ENCODE measurements around the gene HTT.
"Not testable (repeated sequence)": the region's sequence is repeated elsewhere in the genome, so short reads cannot be mapped to it uniquely, and the experiment has no call there.

The HTT gene

GRCh38 chr4:3145234-3145924, 70.9 kb downstream of the HTT start:
- peaks cover 36% of the 10 kb centered on the region for H3K36me3 ChIP-seq (ENCODE audit: insufficient read depth, low read length)
- DNase-seq (ENCODE audit: low read depth, low spot score): no peak

GRCh38 chr4:3148926-3149325, 74.4 kb downstream of the HTT start:
- Histone ChIP-seq H3K27ac (no peak overlapping the region), H3K36me3 (ENCODE audit: insufficient read depth, low read length) (peaks cover 30% of the 10 kb centered on the region), H3K4me3 (no peak overlapping the region), H3K9me3 (ENCODE audit: low read depth, low read length) (no peaks in the 10 kb centered on the region), H3K9ac (ENCODE audit: insufficient read length) (no peak overlapping the region)
- TF ChIP-seq EZH2 (IDR thresholded peaks at IDR 0.05) (no peak), FOXP2 (optimal IDR thresholded peaks at IDR 0.05; ENCODE audit: control extremely low read depth, extremely low read length, insufficient read depth) (no peak), POLR2AphosphoS5 (IDR thresholded peaks at IDR 0.05; ENCODE audit: borderline replicate concordance, low read depth, low read length) (no peak)
- no peak for DNase-seq (ENCODE audit: low read depth, low spot score)

More at GRCh38 chr4:3145234-3145924, 70.9 kb downstream of the HTT start:
- Histone ChIP-seq H3K9me3 (ENCODE audit: low read depth, low read length) (no peaks in the 10 kb centered on the region), H3K27ac (no peak overlapping the region), H3K9ac (ENCODE audit: insufficient read length) (no peak overlapping the region), H3K4me3 (no peak overlapping the region)
- TF ChIP-seq FOXP2 (optimal IDR thresholded peaks at IDR 0.05; ENCODE audit: control extremely low read depth, extremely low read length, insufficient read depth): no peak
- no peak for TF ChIP-seq EZH2 (IDR thresholded peaks at IDR 0.05)
- TF ChIP-seq POLR2AphosphoS5 (IDR thresholded peaks at IDR 0.05; ENCODE audit: borderline replicate concordance, low read depth, low read length): no peak

- H3K9me3 ChIP-seq (ENCODE audit: low read depth, low read length); H3K4me3 ChIP-seq; H3K27ac ChIP-seq; DNase-seq (ENCODE audit: low read depth, low spot score); H3K9ac ChIP-seq (ENCODE audit: insufficient read length): not testable (repeated sequence)
- peaks cover 42% of the 10 kb centered on the region for H3K36me3 ChIP-seq (ENCODE audit: insufficient read depth, low read length)
Measured at GRCh38 chr4:3151238-3151637, 76.8 kb downstream of the HTT start.

GRCh38 chr4:3157366-3157765, 82.9 kb downstream of the HTT start:
- H3K9ac ChIP-seq (ENCODE audit: insufficient read length): no peak overlapping the region
- DNase-seq (ENCODE audit: low read depth, low spot score): no peak
- TF ChIP-seq FOXP2 (optimal IDR thresholded peaks at IDR 0.05; ENCODE audit: control extremely low read depth, extremely low read length, insufficient read depth) (no peak), EZH2 (IDR thresholded peaks at IDR 0.05) (no peak), POLR2AphosphoS5 (IDR thresholded peaks at IDR 0.05; ENCODE audit: borderline replicate concordance, low read depth, low read length) (no peak)
- no peak overlapping the region for H3K27ac ChIP-seq
- H3K9me3 ChIP-seq (ENCODE audit: low read depth, low read length): no peaks in the 10 kb centered on the region
- no peak overlapping the region for H3K4me3 ChIP-seq
- peaks cover 58% of the 10 kb centered on the region for H3K36me3 ChIP-seq (ENCODE audit: insufficient read depth, low read length)

- Histone ChIP-seq H3K36me3 (ENCODE audit: insufficient read depth, low read length) (peaks cover 51% of the 10 kb centered on the region), H3K4me3 (no peak overlapping the region), H3K9ac (ENCODE audit: insufficient read length) (no peak overlapping the region), H3K9me3 (ENCODE audit: low read depth, low read length) (no peaks in the 10 kb centered on the region), H3K27ac (no peak overlapping the region)
- no peak for DNase-seq (ENCODE audit: low read depth, low spot score)
- TF ChIP-seq POLR2AphosphoS5 (IDR thresholded peaks at IDR 0.05; ENCODE audit: borderline replicate concordance, low read depth, low read length): no peak
- TF ChIP-seq EZH2 (IDR thresholded peaks at IDR 0.05): no peak
- TF ChIP-seq FOXP2 (optimal IDR thresholded peaks at IDR 0.05; ENCODE audit: control extremely low read depth, extremely low read length, insufficient read depth): no peak
Measured at GRCh38 chr4:3158841-3159240, 84.4 kb downstream of the HTT start.

- H3K9me3 ChIP-seq (ENCODE audit: low read depth, low read length): no peaks in the 10 kb centered on the region
- TF ChIP-seq FOXP2 (optimal IDR thresholded peaks at IDR 0.05; ENCODE audit: control extremely low read depth, extremely low read length, insufficient read depth): no peak
- no peak for TF ChIP-seq EZH2 (IDR thresholded peaks at IDR 0.05)
- no peak for TF ChIP-seq POLR2AphosphoS5 (IDR thresholded peaks at IDR 0.05; ENCODE audit: borderline replicate concordance, low read depth, low read length)
- peaks cover 42% of the 10 kb centered on the region for H3K36me3 ChIP-seq (ENCODE audit: insufficient read depth, low read length)
Measured at GRCh38 chr4:3160438-3160837, 86.0 kb downstream of the HTT start.

GRCh38 chr4:3161044-3161443, 86.6 kb downstream of the HTT start:
- not testable (repeated sequence) for H3K27ac ChIP-seq; H3K9ac ChIP-seq (ENCODE audit: insufficient read length)
- peaks cover 37% of the 10 kb centered on the region for H3K36me3 ChIP-seq (ENCODE audit: insufficient read depth, low read length)

More at GRCh38 chr4:3160438-3160837, 86.0 kb downstream of the HTT start:
- no peak for DNase-seq (ENCODE audit: low read depth, low spot score)
- no peak overlapping the region for H3K9ac ChIP-seq (ENCODE audit: insufficient read length)
- no peak overlapping the region for H3K27ac ChIP-seq
- H3K4me3 ChIP-seq: no peak overlapping the region

GRCh38 chr4:3166434-3166833, 92.0 kb downstream of the HTT start:
- H3K27ac ChIP-seq; H3K4me3 ChIP-seq; DNase-seq (ENCODE audit: low read depth, low spot score); H3K9ac ChIP-seq (ENCODE audit: insufficient read length); H3K9me3 ChIP-seq (ENCODE audit: low read depth, low read length); H3K36me3 ChIP-seq (ENCODE audit: insufficient read depth, low read length): not testable (repeated sequence)

More at GRCh38 chr4:3161044-3161443, 86.6 kb downstream of the HTT start:
- H3K4me3 ChIP-seq; H3K9me3 ChIP-seq (ENCODE audit: low read depth, low read length); DNase-seq (ENCODE audit: low read depth, low spot score): not testable (repeated sequence)

GRCh38 chr4:3168029-3168428, 93.5 kb downstream of the HTT start:
- H3K36me3 ChIP-seq (ENCODE audit: insufficient read depth, low read length): peaks cover 18% of the 10 kb centered on the region

More at GRCh38 chr4:3168029-3168428, 93.5 kb downstream of the HTT start:
- no peak overlapping the region for H3K27ac ChIP-seq
- DNase-seq (ENCODE audit: low read depth, low spot score): no peak
- TF ChIP-seq FOXP2 (optimal IDR thresholded peaks at IDR 0.05; ENCODE audit: control extremely low read depth, extremely low read length, insufficient read depth) (no peak), POLR2AphosphoS5 (IDR thresholded peaks at IDR 0.05; ENCODE audit: borderline replicate concordance, low read depth, low read length) (no peak), EZH2 (IDR thresholded peaks at IDR 0.05) (no peak)
- no peak overlapping the region for H3K4me3 ChIP-seq
- no peak overlapping the region for H3K9ac ChIP-seq (ENCODE audit: insufficient read length)
- H3K9me3 ChIP-seq (ENCODE audit: low read depth, low read length): no peaks in the 10 kb centered on the region
